Right lobe of liver (tissue), 4 donors: ENCODE data around the gene LMO7.

Experiments
- POLR2A ChIP-seq: fragments of 450-650 bp; IDR thresholded peaks from one replicate; pipeline ENCODE4 v1.6.1; 2017; ENCODE audit warnings: antibody characterized with exemption, mild to moderate bottlenecking
- TF ChIP-seq, protein P1 (sequence below), 4 donors: fragments of 200-600 bp in 3 of 4; fragments of 450-650 bp in 1 of 4; IDR thresholded peaks; one replicate each; pipeline versions ENCODE4 v1.5.1 to v1.8.0; 2016 to 2022; ENCODE audit warnings: antibody characterized with exemption in 4 of 4, mild to moderate bottlenecking in 2 of 4
- donor health status: DM: no; HTN: no; CAD: no.
- donor health status: DM: no; HTN: no; CAD: no.
- donor health status: DM: no; HTN: yes; CAD: no.

DNA sequence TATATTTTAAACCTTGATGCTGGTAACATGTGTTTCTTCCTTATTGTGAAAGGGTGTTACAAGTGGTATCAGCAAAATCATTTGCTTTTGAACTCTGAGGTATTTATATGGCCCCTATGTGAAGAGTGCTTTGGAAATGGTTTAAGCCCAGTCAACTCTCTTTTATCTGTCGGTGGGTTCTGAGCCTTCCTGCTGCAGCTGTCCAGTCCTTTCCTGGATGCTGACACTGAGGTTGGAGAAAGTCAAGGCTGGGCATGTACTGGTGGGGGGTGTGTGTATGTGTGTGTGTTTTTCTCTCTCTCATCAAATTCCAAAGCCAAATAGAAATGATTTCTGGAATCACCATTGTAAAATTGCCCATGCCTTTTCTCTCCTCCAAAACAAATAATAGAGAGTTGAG lies 221.2 kb downstream of the LMO7 start:
- TF ChIP-seq, protein P1, sequence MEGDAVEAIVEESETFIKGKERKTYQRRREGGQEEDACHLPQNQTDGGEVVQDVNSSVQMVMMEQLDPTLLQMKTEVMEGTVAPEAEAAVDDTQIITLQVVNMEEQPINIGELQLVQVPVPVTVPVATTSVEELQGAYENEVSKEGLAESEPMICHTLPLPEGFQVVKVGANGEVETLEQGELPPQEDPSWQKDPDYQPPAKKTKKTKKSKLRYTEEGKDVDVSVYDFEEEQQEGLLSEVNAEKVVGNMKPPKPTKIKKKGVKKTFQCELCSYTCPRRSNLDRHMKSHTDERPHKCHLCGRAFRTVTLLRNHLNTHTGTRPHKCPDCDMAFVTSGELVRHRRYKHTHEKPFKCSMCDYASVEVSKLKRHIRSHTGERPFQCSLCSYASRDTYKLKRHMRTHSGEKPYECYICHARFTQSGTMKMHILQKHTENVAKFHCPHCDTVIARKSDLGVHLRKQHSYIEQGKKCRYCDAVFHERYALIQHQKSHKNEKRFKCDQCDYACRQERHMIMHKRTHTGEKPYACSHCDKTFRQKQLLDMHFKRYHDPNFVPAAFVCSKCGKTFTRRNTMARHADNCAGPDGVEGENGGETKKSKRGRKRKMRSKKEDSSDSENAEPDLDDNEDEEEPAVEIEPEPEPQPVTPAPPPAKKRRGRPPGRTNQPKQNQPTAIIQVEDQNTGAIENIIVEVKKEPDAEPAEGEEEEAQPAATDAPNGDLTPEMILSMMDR (IDR thresholded peaks at IDR 0.05), result no peak
- no peak for TF ChIP-seq POLR2A
